Nephron progenitor cell (in vitro differentiated cells): ENCODE data around the gene OXSR1.
"Not testable (repeated sequence)": the region's sequence is repeated elsewhere in the genome, so short reads cannot be mapped to it uniquely, and the experiment has no call there.

Experiments
- DNase-seq: peaks from one replicate; pipeline ENCODE4 v3.0.0; 2021
- H3K27ac Mint-ChIP-seq: 2 replicates; pipeline ENCODE4 v1.8.0; 2021; ENCODE audit warnings: mild to moderate bottlenecking, moderate library complexity, mixed read lengths
- H3K27me3 Mint-ChIP-seq: 2 replicates; pipeline ENCODE4 v1.8.0; 2021; ENCODE audit warnings: mild to moderate bottlenecking, low read depth, mixed read lengths; ENCODE audit not compliant: poor library complexity
- H3K36me3 Mint-ChIP-seq: 2 replicates; pipeline ENCODE4 v1.8.0; 2021; ENCODE audit warnings: low read depth, mixed read lengths
- H3K4me1 Mint-ChIP-seq: 2 replicates; pipeline ENCODE4 v1.8.0; 2021; ENCODE audit warnings: mixed read lengths
- H3K4me3 Mint-ChIP-seq: 2 replicates; pipeline ENCODE4 v1.8.0; 2021; ENCODE audit warnings: mild to moderate bottlenecking, moderate library complexity, mixed read lengths
- H3K9me3 Mint-ChIP-seq: 2 replicates; pipeline ENCODE4 v1.8.0; 2021; ENCODE audit warnings: mild to moderate bottlenecking, moderate library complexity, mixed read lengths
- CTCF ChIP-seq: fragments of 200-600 bp; sonication (generic); IDR thresholded peaks from 2 replicates; pipeline ENCODE4 v1.5.0; 2021; ENCODE audit warnings: antibody characterized with exemption

OXSR1 gene

DNA sequence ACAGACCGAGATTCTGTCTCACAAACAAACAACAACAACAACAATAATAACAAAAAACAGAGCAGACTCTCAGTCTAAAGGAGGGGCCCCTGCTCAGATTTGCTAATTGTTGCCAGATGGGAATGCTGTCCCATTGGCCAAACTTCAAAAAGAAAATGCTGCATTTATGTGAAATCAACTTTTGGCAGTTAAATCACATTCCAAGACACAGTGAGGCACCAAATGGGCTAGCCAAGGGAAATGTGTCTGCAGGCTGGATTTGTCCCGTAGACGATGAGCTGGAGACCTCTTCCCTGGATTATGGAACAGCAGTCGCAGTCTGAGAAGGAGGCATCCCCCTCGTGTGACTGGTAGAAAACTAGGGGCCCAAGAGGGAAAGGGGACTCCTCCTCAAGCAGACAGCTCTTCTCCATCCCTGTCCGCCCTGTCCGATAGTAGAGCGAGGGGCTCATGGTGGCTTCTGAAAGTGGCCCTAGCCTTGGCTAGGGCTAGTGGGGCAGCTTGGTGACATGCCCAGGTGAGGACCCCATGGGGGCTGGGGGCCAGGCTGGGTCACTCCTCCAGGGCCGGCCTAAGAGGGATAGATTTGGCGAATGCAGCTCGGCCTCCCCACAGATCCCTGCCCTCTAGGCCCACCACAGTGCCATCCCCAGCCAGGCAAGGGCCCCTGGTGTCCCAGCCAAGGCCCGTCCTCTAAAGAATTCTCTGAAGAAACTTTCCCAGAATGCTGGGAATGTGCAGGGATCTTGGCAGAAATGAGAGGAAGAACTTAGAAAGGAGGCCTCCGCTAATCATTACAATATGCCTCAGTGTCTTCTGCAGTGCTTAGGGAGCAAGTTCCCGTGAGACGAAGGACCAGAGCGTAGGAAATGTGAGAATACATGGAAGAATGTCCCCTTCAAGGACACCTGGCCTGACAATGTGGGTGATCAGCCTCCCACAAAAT is 118.7 kb downstream of the OXSR1 start:
- DNase-seq = no peak
- no peak for TF ChIP-seq CTCF
- Mint-ChIP-seq H3K4me1 (no peaks in the 10 kb centered on the region), H3K9me3 (peaks cover 3% of the 10 kb centered on the region), H3K4me3 (no peak overlapping the region), H3K27me3 (no peaks in the 10 kb centered on the region), H3K27ac (no peak overlapping the region), H3K36me3 (no peaks in the 10 kb centered on the region)

- H3K4me3 Mint-ChIP-seq = no peak overlapping the region
- H3K4me1 Mint-ChIP-seq = no peaks in the 10 kb centered on the region
- H3K27me3 Mint-ChIP-seq = no peaks in the 10 kb centered on the region
- no peak for DNase-seq
- H3K27ac Mint-ChIP-seq = no peak overlapping the region
- H3K36me3 Mint-ChIP-seq = no peaks in the 10 kb centered on the region
- TF ChIP-seq CTCF = no peak
- peaks cover 3% of the 10 kb centered on the region for H3K9me3 Mint-ChIP-seq
These were observed 119.4 kb downstream of the OXSR1 start for GRCh38 chr3:38284756-38285150.

DNA sequence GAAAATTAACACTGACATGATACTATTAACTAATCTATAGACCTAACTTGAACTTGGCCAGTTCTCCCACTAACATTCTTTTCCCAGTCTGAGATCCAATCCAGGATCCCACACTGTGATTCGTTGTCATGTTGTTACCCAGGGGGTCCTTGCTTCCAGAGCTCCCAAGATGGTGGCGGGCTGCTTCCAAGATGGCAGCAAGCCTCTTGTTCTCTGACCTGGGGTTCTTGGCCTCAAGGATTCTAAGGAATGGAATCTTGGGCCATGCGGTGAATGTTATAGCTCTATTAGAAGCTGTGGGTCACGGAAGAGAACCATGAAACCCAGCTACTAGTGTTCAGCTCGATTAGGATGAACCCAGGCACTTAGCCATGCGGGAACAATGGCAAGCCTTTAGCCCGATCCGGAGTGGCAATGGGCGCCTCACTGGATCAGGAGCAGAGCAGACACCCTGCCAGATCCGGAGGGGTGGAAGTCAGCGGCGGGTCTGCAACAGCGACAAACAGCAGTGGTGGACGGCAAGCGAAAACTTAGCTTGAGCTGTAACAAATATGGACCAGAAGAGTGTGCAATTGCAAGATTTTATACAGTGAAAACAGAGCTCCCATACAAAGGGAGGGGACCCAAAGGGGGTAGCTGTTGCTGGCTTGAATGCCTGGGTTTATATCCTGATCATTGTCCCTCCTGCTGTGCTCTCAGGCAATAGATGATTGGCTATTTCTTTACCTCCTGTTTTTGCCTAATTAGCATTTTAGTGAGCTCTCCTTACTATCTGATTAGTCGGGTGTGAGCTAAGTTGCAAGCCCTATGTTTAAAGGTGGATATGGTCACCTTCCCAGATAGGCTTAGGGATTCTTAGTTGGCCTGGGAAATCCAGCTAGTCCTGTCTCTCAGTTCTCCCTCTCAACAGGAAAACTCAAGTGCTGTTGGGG is 124.2 kb downstream of the OXSR1 start:
- H3K36me3 Mint-ChIP-seq, H3K9me3 Mint-ChIP-seq, H3K27me3 Mint-ChIP-seq, H3K4me1 Mint-ChIP-seq, H3K27ac Mint-ChIP-seq, DNase-seq, H3K4me3 Mint-ChIP-seq: not testable (repeated sequence)

DNA sequence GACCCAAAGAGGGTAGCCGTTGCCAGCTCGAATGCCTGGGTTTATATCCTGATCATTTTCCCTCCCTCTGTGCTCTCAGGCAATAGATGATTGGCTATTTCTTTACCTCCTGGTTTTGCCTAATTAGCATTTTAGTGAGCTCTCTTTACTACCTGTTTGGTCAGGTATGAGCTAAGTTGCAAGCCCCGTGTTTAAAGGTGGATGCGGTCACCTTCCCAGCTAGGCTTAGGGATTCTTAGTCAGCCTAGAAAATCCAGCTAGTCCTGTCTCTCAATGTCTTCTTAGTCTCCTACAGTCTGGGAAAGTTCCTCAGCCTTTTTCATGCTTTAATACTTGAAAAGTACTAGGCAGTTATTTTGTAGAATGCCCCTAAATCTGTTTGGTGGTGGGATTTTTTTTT is 131.7 kb downstream of the OXSR1 start:
- not testable (repeated sequence) for H3K36me3 Mint-ChIP-seq, H3K4me3 Mint-ChIP-seq, H3K4me1 Mint-ChIP-seq, H3K9me3 Mint-ChIP-seq, H3K27ac Mint-ChIP-seq, DNase-seq
- H3K27me3 Mint-ChIP-seq = peaks cover 21% of the 10 kb centered on the region

- H3K27ac Mint-ChIP-seq = no peak overlapping the region
- no peak for DNase-seq
- H3K9me3 Mint-ChIP-seq = no peaks in the 10 kb centered on the region
- TF ChIP-seq CTCF = no peak
- H3K4me1 Mint-ChIP-seq = no peaks in the 10 kb centered on the region
- H3K27me3 Mint-ChIP-seq = peaks cover 21% of the 10 kb centered on the region
- no peaks in the 10 kb centered on the region for H3K36me3 Mint-ChIP-seq
- H3K4me3 Mint-ChIP-seq = no peak overlapping the region
These were observed 132.2 kb downstream of the OXSR1 start for GRCh38 chr3:38297537-38297936.

DNA sequence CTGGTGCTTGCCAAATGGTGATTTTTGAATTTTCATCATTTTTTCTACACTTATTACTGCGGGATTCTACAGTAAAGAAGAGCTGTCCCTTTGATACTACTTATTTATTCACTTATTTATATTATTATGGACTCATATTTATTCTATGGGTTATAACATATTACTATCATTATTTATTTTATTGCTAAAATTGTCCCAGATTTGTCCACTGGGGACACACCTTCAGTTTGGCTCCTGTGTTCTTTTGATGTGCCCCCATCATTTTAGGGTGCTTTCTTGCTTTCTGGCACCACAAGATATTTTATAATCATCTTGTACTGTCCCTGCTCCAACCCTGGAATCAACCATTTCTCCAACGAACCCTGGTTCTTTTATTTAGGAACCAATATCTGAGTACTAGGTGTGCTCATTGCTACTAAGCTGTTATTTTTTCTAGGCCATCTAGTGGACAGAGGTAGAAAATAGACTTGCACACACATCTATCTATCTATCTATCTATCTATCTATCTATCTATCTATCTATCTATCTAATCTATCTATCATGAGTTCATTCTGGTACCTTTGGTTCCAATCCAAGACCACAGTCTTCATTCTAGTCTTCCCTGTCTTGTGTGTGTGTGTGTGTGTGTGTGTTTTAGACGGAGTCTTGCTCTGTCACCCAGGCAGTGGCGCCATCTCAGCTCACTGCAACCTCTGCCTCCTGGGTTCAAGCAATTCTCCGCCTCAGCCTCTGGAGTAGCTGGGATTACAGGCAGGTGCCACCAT is 132.8 kb downstream of the OXSR1 start:
- H3K36me3 Mint-ChIP-seq = no peaks in the 10 kb centered on the region
- no peak overlapping the region for H3K4me3 Mint-ChIP-seq
- H3K27ac Mint-ChIP-seq = no peak overlapping the region
- H3K4me1 Mint-ChIP-seq = no peaks in the 10 kb centered on the region
- H3K9me3 Mint-ChIP-seq = no peaks in the 10 kb centered on the region
- peaks cover 21% of the 10 kb centered on the region for H3K27me3 Mint-ChIP-seq
- TF ChIP-seq CTCF = peak; percentile 25
- DNase-seq = no peak
